ENCODE measurements around the gene NFS1. TPM values are rescaled to one million over a fixed set of nuclear protein-coding genes. Genes with fewer than 3 reads are reported as not detected.

The NFS1 gene
- total RNA-seq, 1 donor from 2014 or later = 8.9 TPM

GRCh38 chr20:35644806-35645205, 54.3 kb downstream of the NFS1 start:
- no peak for DNase-seq (ENCODE audit: low read depth in 2 of 2)

DNA sequence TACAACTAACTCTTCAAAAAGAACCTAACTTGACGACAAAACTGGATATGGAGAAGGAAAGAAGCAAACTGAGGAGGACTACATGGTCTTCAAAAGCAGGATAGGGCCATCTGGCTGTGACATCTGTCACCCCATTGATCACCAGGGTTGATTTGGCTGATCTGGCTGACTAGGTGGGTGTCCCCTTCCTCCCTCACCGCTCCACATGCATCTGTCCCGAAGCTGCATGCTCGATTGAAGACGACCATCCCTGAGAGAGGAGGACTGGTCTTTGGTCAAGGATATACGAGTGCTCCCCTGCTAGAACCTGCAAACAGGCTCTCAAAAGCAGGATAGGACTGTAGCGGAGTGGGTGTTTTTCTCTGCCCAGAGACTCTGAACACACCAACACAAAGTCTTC, 56.1 kb downstream of the NFS1 start:
- DNase-seq (ENCODE audit: low read depth in 2 of 2) = no peak

GRCh38 chr20:35641743-35642142, 57.4 kb downstream of the NFS1 start:
- no peak for DNase-seq (ENCODE audit: low read depth in 2 of 2)

DNA sequence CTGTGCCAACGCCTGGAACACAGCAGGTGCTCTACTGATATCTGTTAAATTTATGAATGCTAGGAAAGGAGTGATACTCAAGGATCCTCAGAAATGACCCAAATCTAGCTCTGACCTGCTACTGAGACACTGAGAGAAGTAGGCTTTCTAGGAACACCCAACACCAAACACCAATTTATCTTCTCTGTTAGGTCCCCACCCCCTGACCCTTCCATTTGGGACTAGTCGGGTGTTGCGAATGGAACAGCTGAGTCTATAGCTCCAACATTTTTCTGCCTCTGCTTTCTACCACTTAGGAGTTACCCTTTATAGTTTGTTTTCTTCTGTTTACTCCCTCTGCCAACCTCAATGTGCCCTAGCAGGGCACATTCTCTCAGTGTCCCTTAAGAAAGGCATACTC, 58.4 kb downstream of the NFS1 start:
- no peak for DNase-seq (ENCODE audit: low read depth in 2 of 2)

- DNase-seq (ENCODE audit: low read depth in 2 of 2) = no peak
Observed at GRCh38 chr20:35638751-35639150, 60.4 kb downstream of the NFS1 start.

GRCh38 chr20:35637276-35637675, 61.9 kb downstream of the NFS1 start:
- DNase-seq (ENCODE audit: low read depth in 2 of 2) = no peak

DNA sequence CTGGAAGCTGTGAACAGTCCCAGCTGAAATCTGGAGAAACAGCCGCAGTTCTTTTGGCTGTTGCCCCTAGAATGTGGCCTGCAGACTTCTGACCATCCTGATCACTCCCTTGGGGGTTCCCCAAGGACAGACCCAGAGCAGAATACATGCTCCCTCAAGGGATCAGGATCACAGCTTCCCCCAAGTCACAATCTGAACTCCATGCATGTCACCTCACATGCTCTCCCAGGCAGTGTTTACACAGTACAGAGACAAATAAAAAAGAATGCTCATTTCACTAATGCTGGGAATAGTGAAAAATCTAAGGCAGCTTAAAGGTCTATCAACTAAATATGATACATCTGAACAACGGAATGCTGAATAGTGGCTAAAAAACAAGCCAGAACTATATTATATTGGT, 63.1 kb downstream of the NFS1 start:
- no peak for DNase-seq (ENCODE audit: low read depth in 2 of 2)

- DNase-seq (ENCODE audit: low read depth in 2 of 2) = no peak
Observed at GRCh38 chr20:35635652-35636051, 63.5 kb downstream of the NFS1 start.

- DNase-seq (ENCODE audit: low read depth in 2 of 2) = no peak
Observed at GRCh38 chr20:35632539-35633115, 66.5 kb downstream of the NFS1 start.

- no peak for DNase-seq (ENCODE audit: low read depth in 2 of 2)
Observed at GRCh38 chr20:35630636-35631035, 68.5 kb downstream of the NFS1 start.

- DNase-seq (ENCODE audit: low read depth in 2 of 2) = no peak
Observed at GRCh38 chr20:35629427-35630145, 69.6 kb downstream of the NFS1 start.

GRCh38 chr20:35627121-35627520, 72.0 kb downstream of the NFS1 start:
- no peak for DNase-seq (ENCODE audit: low read depth in 2 of 2)

GRCh38 chr20:35626386-35627001, 72.7 kb downstream of the NFS1 start:
- DNase-seq (ENCODE audit: low read depth in 2 of 2) = no peak

GRCh38 chr20:35625584-35626385, 73.4 kb downstream of the NFS1 start:
- no peak for DNase-seq (ENCODE audit: low read depth in 2 of 2)

- DNase-seq (ENCODE audit: low read depth in 2 of 2) = no peak
Observed at GRCh38 chr20:35621560-35621946, 77.6 kb downstream of the NFS1 start.

GRCh38 chr20:35620818-35621559, 78.2 kb downstream of the NFS1 start:
- DNase-seq (ENCODE audit: low read depth in 2 of 2) = no peak

- peak; percentile 75 to 78 for DNase-seq (ENCODE audit: low read depth in 2 of 2)
Observed at GRCh38 chr20:35619196-35620095, 79.7 kb downstream of the NFS1 start.

GRCh38 chr20:35618263-35619131, 80.7 kb downstream of the NFS1 start:
- peak; percentile 19 to 24 for DNase-seq (ENCODE audit: low read depth in 2 of 2)
